Fibroblast of gingiva (primary cell): Measurements from ENCODE around the gene CHRD.

Source experiments
- DNase-seq: peaks from one replicate; pipeline ENCODE4 v3.0.0-alpha.2; 2011; ENCODE audit warnings: low read depth

The CHRD gene

DNA sequence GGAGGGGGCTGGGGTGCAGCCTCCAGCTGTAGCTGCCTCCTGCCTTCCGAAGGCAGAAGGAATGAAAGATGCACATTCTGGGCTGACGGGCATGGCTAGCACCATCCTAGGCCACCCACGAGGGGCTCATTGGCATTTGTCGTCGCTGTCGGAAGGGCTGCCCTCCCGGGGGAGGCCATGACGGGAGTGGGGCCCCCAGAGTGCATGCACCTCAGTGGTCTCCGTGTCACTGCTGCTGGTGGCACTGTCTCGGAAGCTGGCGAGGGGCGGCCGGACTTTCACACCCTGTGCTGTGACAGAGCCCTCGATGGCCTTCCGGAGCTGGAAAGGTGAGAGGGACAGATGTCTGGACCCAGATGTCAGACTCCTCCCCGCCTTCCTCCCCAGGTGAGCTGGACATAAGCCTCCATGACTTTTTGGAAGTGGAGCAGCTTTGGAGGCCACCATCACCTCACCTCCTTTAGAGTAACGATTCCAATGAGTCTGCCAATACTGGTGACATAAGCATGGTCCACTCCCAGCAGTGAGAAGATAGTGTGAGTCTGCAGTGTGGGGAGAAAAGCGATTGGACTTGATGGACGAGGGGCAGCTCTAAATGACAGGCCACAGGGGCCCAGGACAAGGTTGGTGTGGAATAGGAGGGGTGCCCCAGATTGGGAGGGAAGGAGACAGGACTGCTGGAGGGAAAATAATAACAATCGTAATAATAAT lies 33.2 kb upstream of the CHRD start:
- no peak for DNase-seq

DNA sequence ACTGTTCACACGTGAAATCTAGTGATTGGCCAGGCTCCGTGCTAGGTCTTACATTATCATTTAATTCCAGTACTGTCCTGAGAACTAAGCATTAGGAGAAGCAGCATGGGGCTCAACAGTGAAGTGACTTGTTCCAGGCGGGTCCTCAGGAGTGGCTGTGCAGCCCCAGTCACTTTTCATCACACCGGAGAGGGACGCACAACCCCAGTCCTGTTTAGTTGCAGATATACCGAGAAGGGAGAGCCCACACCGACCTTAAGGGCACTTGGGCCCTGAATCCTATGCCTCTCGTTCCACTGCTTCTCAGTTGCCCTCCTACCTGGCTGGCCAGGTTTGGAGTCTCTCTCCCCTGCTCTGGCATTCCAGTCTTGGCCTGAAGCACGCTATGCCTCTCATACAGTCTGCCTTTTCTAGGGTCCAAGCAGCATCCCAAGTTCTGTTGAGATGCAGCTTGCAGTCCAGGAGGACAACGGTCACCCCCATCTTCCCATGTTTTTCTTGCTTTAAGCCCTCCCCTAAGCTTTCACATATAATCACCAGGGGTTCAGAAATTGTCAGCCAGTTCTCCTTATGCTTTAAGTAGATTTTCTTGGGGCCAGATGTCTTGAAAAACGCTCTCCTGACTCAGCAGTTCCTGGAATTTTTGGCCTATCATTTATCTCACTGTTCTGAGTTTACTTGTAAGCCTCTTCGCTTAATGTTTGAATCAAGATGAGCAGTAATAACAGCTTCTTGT lies 32.4 kb upstream of the CHRD start:
- peak; percentile 42 for DNase-seq

DNA sequence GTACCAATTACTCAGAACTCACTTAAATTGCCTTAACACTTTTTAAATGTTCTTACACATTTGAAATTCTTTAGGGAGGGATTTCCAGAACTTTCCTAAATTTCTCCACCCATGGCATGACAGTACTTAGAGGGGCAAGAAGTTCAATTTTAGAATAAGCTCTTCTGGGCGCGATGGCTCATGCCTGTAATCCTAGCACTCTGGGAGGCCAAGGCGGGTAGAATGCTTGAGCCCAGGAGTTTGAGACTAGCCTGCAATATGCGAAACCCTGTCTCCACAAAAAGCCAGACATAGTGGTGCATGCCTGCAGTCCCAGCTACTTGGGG lies 31.8 kb upstream of the CHRD start:
- DNase-seq, result no peak

DNA sequence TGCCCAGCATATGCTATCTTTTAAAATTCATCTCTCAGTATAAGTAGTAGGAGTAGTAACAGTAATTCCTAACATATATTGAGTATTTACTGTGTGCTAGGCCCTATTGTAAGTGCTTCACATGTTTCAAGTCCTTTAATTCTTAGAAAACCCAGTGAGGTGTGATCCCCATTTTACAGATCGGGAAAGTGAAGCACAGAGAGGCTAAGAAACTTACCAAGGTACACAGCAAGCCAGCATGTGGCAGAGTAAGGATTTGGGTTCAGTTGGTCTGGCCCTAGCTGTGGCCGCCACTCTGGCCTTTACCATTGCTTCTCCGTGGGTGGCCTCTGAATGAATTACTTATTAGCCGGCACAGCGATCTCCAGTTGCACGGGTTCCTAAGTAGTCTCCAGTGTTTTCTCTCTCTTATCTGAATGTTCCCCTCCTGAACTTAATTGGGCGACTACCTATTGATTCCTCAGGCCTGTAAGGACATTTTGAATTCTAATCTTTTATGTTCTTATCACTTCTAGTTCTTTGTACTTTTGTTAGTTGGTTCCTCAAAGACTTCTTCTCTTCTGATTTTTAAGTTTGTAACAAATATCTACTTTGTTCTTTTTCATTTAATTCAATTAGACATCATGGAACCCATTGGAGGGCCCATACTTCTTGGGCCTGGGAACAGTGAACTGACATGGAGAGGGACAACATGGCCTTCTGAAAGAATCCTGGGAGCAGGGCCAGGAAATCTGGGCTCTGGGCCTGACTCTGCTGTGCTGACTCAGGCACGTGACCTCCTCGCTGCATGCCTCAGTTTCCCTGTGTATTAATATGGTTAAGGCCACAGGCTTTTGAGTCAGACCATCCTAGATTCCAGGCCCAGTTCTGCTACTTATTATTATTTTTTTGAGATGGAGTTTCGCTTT lies 30.0 kb upstream of the CHRD start:
- DNase-seq, result no peak

DNA sequence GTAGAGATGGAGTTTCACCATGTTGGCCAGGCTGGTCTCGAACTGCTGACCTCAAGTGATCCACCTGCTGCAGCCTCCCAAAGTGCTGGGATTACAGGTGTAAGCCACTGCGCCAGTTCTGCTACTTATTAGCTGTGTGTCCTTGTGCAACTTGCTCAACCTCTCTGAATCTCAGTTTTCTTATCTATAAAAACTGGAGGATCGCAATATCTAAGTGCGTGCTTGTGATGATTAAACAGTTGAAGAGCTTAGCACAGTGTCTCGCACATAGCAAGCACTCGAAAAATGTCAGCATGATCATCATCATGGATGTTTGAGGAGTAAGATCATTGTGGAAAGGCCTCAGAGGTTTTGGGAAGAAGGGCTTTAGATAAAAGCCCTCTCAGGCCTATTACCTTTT lies 29.2 kb upstream of the CHRD start:
- no peak for DNase-seq

DNA sequence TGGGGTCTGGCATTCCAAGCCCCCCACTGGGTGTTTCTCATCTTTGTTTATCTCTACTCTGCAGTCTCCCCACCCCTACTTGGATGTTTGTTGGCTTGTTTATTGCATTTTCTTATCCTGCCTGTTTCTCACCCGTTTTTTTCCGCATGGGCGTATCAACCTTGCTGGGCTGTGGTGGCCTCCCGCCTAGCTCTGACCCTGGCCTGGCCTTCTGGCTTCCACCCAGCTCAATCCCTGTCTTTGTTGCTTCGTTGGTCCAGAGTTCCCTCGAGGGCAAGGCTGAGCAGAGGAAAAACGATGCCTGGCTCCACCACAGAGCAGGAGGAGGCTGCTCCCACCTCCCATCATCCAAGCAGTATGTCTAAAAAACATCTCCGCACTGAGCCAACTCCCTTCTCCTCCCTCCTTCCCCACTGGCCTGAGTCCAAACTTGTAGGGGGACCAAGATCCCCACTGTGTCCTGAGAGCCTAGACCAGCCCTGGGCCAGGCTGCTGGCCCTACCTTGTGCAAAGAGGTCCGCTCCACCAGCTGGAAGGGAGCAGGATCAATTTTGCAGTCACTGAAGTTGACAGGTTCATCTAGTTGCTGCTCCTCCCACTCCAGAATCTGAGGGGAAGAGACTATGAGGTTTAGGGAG lies 28.2 kb upstream of the CHRD start:
- DNase-seq, result no peak

DNA sequence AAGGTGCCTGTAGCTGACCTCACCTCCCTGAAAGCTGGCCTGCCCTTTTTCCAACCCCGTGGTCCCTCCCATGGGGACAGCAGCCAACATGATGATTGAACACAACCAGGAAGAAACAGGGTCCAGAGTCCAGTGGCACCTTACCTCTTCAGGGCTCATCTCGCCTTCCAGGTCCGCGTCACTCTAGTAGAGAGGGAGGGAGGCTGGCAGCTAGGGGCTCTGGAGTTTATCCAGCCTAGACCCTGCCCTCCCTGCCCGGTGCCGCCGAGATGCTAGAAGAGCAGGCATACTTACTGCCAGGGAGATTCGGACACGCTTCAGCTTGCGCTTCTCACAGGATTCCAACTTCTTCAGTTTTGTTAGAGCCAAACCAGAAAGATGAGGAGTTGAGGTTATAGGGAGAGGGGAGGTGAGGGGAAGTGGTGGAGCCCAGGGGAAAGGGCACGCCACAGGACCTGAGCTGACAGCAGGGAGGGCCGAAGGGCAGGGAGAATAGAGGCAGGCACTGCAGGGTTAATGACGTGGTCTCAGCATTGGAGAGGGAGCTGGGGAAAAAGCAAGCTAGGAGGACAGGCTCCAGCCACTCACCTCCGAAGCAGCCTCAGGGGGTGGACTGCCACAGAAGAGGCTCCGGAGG lies 27.6 kb upstream of the CHRD start:
- DNase-seq, result no peak

DNA sequence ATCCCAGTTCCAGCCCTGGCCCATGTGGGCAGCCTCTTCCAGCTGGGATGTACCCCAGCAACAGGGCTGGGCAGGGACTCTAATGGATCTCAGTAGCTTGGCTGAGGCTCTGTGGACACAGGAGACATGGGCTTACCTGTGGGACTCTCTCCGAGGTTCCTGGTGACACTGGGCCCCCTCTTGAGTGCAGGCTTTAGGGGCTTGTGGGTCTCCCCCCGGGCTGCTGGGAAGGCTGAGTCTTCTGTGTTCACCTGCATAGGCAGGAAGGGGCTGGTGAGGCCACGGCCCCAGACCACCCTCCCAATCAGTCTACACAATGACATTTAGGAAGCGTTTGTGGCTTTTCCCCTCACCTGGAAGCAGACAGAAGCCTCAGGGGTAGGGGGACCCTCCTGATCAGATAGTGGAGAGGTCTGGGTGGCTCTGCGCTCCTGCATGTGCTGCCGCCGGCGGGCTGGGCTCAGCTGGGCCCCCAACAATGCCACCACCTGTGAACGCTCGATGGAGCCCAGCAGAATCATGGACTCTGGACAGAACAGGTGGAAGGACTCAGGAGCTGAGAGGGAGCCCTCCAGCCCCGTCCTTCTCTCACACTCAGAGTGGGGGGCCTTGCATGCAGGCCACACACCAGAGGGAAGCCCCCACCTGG lies 26.8 kb upstream of the CHRD start:
- no peak for DNase-seq

DNA sequence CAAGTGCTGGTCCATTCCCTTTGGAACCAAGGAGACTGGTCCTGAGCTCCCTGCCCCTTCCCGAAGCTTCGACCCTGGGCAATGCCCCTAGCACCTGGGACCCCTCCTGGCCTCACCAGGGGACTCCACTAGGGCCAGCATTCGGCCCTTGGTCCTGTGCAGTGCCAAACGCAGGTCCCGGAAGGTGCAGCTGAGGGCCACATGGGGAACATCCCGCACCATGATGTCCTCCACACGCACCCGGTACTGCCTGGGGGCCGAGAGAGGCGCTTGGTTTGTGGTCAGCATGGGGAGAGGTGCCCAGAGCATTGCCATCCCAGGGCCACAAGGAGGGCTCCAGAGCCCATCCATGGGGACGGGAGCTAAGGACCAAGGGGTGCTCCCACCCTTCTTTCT lies 26.3 kb upstream of the CHRD start:
- DNase-seq, result no peak

DNA sequence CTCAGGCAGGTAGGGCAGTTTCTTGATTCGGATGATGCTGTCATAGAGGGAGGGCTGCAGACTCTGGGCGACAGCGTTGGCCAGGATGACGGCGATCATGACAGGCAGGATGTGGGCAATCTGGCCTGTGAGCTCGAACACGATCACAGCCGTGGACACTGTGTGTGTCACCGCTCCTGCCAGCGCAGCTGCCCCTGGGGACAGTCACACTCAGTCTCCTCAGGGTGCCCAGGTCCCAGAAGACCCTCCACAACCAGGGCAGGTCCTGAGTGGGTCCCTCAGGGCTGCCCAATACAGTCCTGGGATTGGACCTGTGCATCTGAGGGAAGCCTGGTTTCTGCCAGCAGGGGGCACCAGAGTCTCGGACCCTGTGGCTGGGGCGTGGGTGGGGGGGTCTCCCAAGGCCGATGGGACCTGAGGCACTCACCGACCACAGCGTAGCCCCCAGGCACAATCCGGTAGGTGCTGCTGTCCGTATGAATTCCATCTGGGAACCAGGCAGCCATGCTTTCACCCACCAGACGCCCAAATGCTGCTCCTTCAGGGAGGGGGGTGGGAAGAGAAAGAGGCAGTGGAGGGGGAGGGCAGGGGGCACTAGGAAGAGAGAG lies 25.6 kb upstream of the CHRD start:
- DNase-seq, result no peak

DNA sequence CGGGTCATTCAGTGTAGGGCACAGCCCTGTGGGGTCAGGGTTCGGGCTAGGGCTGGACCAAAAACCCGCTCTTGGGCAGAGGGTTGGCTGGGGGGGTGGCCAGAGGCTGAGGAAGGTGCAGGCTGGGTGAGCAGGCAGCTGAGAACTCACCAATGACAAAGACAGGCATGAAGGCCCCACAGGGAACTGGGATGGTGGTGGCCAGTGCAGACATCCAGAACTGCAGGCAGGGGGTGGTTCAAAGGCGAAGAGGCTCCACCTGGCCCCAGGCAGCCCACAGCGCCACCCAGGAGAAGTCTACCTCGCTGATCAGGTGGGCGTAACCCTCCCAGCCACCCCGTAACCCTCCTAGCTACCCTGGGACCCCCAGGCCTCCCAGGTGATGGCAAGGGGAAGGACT lies 25.1 kb upstream of the CHRD start:
- DNase-seq, result no peak

DNA sequence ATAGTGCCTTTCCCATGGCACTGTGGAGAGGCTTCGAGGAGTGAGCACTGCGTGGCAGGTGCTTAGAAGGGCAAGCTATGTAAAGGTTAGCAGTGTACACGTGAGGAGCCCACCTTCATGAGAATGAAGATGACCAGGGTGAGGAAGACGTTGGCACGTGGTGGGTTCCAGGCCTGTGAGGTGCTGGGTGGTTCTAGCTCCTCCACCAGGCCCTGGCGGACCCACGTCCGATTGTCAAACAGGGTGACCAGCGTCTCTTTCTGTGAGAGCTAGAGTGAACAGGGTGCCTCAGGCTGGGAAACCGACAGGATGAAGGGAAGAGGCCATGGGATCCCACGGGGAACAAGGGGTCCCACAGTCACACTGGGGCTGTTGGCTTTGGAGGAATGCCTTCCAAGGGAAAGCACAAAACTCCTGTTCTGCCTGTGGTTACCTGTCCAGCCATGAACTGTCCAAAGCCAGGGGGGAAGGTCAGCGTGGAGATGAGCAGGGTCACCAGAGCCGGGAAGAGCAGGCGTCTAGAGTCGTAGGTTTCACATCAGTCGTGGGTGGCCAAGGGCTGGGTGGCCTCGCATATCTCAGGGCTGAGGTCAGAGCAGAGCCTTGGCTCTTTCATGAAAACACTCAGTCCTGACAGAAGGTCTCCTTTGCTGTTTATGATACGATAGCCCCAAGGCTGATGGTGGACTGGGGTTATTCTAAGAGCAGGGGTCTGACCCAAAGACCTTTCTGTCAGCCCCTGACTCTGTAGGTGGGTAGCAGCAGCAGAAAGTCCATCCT lies 24.4 kb upstream of the CHRD start:
- no peak for DNase-seq

DNA sequence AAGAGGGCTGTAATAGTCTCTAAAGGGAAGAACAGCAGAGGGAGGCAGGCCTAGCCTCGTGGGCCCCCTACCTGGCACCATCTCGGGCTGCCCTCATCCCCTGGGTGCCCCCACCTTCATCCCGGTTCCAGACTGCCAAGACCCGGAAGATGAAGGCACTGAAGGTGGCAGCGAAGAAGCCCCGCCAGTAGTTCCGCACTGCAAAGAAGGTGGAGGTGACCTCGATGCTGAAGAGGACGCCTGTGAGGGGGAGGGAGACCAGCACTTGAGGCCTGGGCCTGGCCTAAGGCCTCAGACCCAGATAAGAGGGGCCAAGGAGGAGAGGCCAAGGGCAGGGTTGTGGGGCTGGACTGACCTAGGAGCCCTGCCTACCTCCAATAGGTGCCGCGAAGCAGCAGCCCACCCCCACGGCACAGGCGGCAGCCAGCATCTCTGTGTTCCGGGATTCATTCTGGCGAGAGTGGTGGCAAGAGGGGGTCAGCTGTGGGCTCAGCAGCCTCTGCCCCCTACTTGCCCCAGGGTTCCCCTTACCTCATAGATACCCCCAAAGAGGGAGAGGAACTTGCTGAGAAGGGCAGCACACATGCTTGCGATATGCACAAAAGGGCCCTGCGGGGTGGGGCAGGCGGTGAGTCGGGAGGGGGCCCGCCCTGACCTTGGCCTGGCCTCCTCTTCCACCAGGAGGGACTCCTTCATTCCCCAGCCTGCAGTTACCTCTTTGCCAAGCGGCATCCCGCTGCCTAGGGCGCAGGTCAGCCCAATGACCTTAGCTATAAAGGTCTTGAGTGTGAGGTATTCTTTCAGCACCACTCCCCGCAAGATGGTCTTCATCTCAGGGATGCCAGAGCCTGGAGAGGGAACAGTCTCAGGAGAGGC lies 22.4 kb upstream of the CHRD start:
- DNase-seq, result no peak

DNA sequence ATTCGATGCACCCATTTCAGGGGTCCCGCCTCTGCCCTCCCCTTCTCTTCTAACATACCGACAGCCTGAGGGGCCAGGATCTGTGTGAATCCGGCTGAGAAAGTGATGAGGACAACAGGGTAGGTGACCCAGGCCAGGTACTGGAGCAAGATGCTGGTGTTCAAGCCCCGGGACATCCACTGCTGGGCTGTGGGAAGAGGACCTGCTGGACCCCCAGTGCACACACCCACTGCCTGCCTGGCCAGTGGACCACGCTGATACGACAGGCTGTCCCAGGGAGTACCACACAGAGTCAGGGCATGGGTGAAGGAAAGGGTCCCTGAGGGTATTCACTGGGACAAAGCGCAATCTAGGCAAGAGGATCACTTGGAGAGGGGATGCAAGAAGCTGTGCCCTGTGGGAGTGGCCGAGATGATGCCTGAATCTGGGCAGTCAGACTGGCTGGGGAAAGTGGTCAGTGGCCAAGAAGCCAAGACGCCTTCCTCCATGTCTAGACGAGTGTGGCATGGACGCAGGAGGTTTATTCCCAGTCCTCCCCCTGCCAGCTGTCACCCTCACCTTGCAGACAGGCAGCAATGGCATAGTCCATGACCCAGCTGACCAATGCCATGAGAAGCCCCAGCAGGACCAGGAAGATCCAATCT lies 21.6 kb upstream of the CHRD start:
- no peak for DNase-seq

DNA sequence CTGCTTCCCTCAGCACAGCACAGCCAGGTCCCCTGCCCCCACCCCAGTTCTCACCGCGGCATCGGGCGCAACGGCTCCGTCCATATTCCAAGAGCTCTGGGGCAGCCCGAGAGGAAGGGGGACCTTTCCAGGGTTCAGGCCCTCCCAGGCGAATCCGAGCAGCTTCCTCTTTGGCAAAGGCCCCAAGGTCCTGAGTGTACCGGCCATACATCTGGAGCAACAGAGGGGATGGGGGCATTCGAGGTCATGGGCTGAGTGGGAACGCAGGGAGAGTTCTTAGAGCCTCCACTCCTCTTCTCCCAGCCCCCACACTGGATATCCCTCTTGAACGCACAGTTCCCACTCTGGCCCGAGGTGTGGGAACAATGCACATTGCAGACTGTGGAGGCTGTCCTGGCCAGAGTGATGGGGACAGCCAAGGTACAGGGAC lies 20.9 kb upstream of the CHRD start:
- DNase-seq, result no peak

DNA sequence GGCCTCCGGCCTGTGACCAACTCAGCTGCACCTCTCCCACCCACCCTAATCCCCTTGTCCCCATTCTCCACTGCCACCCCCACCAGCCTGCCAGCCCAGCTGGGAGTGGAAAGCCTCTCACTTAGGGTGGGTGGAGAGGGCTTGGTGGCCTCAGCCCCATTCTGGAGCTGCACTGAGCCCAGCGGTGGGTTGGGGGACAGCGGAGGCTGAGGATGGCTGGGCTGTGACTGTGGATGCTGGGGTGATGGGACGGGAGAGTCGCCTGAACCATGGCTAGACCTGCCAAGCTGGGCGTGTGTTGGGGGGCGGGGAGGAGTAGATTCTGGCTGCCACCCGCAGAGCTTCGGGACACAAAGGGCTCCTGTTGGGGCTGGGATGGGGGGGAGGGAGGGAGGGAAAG lies 20.2 kb upstream of the CHRD start:
- no peak for DNase-seq

DNA sequence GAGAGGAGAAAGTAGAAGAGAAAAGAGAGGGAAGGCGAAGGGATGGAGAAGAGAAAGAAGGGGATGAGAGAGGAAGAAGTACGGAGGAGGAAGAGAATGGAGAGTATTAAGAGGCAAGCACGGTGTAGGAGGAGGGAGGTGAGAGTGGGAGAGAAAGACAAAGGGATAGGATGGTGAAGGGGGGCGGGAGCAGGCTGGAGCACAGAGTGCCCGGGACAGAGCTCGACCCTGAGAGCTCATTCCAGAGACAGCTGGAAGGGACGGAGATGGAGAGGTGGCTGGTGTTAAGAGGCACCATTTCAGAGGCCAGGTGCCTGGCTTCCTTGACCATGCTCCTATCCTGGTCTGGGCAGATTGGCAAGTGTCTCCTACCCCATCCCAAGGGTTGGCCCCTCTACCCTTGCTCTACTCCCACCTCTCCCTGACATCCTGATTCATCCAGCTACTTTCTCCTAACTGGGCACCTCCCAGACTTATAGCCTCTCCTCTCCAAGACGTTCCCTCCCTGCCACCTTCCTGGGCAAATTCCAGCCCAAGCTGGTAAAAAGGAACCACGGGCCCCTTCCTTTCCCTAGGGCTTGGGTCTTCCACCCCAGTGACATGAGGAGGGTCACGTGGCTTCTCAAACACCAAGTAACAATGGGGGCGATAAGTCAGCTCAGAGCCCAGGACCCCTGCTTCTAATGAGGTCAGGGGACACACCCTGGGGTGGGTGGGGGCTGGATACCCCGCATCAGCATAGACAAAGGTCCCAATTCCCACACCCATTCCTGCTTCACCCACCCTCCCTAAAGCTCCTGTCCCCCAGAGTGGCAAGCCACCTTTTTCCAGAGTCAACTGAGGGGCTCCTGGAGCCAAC lies 19.6 kb upstream of the CHRD start:
- DNase-seq, result no peak
